Gastrocnemius medialis (tissue), 4 donors: ENCODE measurements around the gene OSTF1.

ENCODE experiments used
- CTCF ChIP-seq, 5 experiments: fragments of 450-650 bp in 3 of 5; fragments of 200-600 bp in 2 of 5; sonication (generic) in 2 of 5; IDR thresholded peaks in 4 of 5; conservative IDR thresholded peaks in 1 of 5; 1 replicate in 4 of 5; 2 replicates in 1 of 5; pipeline ENCODE4 v1.5.1; 2016 to 2019; ENCODE audit warnings: antibody characterized with exemption in 5 of 5, mild to moderate bottlenecking in 3 of 5, moderate library complexity in 3 of 5
- POLR2A ChIP-seq, 2 donors: fragments of 450-650 bp; IDR thresholded peaks; one replicate each; pipeline ENCODE4 v1.6.1; 2017; ENCODE audit warnings: antibody characterized with exemption in 2 of 2, mild to moderate bottlenecking in 2 of 2, moderate library complexity in 2 of 2

- TF ChIP-seq CTCF (IDR thresholded peaks at IDR 0.05 in 4 of 5, conservative IDR thresholded peaks at IDR 0.05 in 1 of 5) = no peak
- no peak for TF ChIP-seq POLR2A (IDR thresholded peaks at IDR 0.05)
Measured at GRCh38 chr9:75105841-75106240, 17.5 kb downstream of the OSTF1 start.
